HL-60/S4 treated with retinoic acid at 250 ng/mL for 4 days and 3 days (cell line): ENCODE data around the gene TMEM252.

ENCODE experiments used
- in situ Hi-C: fragments of 300-500 bp; cut with MboI; formaldehyde crosslinking; loops from 2 replicates; pipeline ENCODE4 v1.7.0; 2022; ENCODE audit warnings: low sequenced_read_pairs

Gene TMEM252

GRCh38 chr9:68540712-68541535 lies at the start of gene TMEM252:
TMEM252 (minus strand) TSS chr9:68540883; CDS start chr9:68540814, 69 bp downstream.
- in situ Hi-C loops, result no loop called here

DNA sequence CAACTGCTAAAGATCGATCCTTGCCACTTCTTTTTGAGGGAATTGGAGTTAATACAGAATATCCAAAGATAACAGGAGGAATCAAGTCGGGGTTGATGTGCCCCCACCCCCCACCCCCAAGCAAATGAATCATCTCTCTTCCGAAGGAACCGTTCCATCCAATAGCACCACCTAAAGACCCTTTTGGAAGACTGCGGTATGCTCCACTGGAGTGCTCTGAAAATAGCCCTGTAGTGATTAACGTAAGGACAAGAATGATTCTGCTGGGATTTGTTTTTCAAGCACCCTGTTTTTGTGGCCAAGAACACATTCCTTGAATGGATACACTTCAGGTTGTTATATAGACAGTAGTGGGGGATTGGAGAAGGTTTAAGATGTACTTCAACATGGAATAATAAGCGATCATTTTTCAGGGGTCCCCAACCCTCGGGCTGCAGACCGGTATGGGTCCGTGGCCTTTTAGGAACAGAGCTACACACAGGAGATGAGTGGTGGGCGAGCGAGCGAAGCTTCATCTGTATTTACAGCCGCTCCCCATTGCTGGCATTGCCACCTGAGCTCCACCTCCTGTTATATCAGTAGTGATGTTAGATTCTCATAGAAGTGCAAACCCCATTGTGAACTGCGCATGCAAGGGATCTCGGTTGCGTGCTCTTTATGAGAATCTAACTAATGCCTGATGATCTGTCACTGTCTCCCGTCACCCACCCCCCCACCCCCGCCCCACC lies 44.5 kb upstream of the TMEM252 start:
- in situ Hi-C loops, result no loop called here

GRCh38 chr9:68584189-68585033 lies 43.7 kb upstream of the TMEM252 start:
- in situ Hi-C loops, result no loop called here

DNA sequence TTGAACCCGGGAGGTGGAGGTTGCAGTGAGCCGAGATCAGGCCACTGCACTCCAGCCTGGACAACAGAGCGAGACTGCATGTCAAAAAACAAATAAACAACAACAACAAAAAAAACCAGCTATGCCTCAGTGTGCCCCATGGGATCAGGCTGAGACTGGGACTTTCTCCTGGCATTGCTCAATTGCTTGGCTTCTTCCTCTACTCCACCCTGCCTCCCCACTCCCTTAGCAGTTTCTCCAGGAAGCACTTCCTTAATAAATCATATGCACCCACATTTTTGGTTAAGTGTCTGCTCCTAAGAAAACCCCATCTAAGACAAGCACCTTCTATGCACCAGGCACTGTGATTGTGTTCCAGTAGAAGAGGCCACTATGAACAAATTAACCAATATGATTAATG lies 41.0 kb upstream of the TMEM252 start:
- in situ Hi-C loops, result no loop called here

- in situ Hi-C loops, result loop anchor here (10.0 kb wide), 1 partner anchor 427 kb away; no protein-coding TSS in a partner anchor
These were observed 37.3 kb upstream of the TMEM252 start for GRCh38 chr9:68577774-68578591.

GRCh38 chr9:68575817-68576216 lies 35.1 kb upstream of the TMEM252 start:
- in situ Hi-C loops, result loop anchor here (10.0 kb wide), 1 partner anchor 429 kb away; no protein-coding TSS in a partner anchor

DNA sequence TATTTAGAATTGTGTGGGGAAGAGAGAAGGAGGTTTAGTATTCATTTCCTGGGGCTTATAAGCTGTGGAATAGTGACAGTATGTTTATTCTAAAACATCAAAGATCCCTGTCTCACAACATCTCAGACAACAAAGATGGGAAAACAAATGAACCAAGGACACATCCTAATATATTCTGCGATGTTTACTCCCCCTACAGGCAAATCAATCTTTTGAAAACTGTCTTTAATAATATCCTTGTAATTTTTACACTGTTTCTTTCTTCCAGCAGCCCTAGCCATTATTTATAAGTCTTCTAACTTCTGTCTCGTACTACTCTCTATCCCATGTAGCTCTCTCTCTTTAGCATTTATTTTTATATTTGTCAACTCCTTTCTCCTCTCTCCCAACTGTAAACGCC lies 33.5 kb upstream of the TMEM252 start:
- in situ Hi-C loops, result loop anchor here (10.0 kb wide), 1 partner anchor 431 kb away; no protein-coding TSS in a partner anchor

DNA sequence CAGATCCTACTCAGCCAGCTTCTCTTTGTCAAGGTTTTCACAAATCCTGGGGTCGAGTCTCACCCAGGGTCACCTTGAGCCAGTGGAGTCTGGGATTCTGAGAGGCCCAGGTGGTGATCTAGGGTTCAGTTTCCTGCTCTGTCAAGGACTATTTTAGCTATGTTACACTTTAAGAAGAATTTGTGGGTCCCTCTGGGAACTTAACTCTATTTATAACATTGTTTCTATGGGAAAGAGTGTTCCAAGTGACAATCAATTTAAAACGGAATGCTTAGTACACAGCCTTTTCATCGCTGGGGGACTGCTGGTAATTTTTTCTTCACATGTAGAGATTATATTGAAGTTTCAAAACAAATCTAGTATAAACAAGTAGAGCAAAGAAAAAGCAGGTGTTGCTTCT lies 26.9 kb upstream of the TMEM252 start:
- in situ Hi-C loops, result loop anchor here (10.0 kb wide), 1 partner anchor 63 kb away; no protein-coding TSS in a partner anchor

GRCh38 chr9:68562461-68562860 lies 21.8 kb upstream of the TMEM252 start:
- in situ Hi-C loops, result loop anchor here (10.0 kb wide), 1 partner anchor 58 kb away; no protein-coding TSS in a partner anchor

GRCh38 chr9:68560071-68560844 lies 19.6 kb upstream of the TMEM252 start:
- in situ Hi-C loops, result loop anchor here (10.0 kb wide), 1 partner anchor 55 kb away; no protein-coding TSS in a partner anchor

GRCh38 chr9:68558545-68558944 lies 17.9 kb upstream of the TMEM252 start:
- in situ Hi-C loops, result no loop called here

GRCh38 chr9:68555437-68556150 lies 14.9 kb upstream of the TMEM252 start:
- in situ Hi-C loops, result no loop called here

DNA sequence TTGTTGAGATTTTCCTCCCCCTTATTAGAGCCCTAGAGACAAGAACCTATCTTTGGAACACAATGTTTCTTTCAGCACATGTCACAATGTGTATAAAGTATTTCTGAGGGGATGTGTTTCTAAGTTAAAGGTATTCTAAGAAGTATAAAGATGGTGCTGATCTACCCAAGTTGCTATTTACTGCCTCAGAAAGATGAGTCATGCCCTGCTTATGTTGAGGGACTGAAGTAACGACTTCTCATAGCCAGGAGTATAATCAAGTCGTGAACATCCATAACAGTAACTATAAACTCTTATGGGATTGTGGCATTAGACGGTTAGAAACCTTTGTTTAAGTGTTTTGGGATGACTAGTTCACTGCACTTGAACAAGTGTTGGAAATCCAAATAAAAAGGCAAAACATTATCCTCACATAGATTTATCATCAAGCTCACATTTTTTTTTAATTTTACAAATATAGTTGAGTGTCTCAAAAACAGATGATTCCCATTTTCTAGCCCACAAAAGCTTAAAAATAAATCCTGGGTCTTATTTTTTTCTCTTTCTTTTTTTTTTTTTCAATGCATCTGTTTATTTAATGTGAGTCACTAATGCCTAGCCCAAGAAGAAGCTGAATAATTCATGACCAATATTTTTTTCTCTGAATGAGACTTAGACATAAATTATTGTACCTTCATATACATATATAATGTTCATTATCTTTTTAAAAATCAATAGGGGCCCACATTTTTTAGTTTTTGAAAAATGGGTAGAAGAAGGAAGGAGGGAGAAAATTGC lies 12.2 kb upstream of the TMEM252 start:
- in situ Hi-C loops, result no loop called here

GRCh38 chr9:68551191-68551590 lies 10.5 kb upstream of the TMEM252 start:
- in situ Hi-C loops, result no loop called here

GRCh38 chr9:68548241-68548640 lies 7.6 kb upstream of the TMEM252 start:
- in situ Hi-C loops, result no loop called here

DNA sequence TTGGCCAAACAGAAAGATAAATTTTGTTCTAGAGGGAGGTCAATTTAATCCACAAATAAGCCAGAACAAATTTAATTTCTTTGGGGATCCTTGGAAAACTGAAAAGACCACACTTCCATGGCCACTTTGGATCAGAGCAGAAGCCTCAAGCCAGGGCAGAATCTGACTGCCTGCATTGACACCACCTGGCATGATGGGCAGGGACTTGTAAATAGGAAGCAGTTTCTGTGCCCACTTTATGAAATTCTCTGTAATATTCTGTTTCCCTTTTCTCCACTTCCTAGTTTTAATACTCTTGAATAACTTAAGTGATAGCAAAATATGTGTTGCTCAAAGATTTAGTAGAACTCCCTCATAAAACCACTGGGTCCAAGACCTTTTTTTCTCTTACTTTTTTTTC lies 6.7 kb upstream of the TMEM252 start:
- in situ Hi-C loops, result no loop called here

DNA sequence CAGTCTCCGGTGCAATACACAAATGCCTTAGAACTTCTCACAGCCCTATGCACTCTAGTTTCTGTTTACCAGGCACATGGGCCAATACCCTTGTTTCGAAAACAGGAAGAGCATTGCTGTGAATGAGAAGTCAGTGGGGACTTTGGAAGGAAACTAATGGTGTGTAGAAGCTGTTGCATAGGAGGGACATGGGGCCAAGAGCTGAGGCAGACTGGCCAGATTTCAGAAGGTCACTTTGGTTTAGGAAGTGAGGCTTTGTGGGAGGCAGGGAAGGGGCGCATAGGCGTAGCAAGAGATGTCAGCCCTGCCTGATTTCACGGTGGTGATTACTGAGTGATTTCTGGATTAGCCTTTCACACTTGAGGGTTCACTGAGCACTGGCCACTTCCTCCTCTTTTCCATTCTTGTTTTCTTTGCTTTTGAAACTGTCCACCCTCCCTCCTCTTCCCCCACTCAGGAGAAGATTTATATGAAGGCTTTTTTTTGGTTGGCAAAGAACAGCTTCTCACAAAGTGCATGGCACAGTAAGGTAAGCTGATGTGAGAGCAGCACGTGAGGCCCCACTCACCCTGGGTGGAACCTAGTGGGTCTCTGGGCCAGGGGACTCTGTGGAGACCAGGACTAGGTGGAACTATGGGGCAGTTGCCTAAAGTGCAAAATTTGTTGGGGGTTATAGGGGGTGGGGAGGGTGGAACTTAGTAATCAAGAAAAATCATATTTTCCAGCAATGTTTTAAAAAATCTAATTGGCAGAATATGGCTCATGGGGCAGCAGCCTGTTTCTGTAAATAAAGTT lies 6.1 kb upstream of the TMEM252 start:
- in situ Hi-C loops, result no loop called here
